GDM1 (cell line): Measurements from ENCODE around the gene DMRTC2.

Experiments
- DNase-seq: peaks from one replicate; lab custom pipeline; 2025; lab: John Stamatoyannopoulos, UW

DMRTC2 gene

DNA sequence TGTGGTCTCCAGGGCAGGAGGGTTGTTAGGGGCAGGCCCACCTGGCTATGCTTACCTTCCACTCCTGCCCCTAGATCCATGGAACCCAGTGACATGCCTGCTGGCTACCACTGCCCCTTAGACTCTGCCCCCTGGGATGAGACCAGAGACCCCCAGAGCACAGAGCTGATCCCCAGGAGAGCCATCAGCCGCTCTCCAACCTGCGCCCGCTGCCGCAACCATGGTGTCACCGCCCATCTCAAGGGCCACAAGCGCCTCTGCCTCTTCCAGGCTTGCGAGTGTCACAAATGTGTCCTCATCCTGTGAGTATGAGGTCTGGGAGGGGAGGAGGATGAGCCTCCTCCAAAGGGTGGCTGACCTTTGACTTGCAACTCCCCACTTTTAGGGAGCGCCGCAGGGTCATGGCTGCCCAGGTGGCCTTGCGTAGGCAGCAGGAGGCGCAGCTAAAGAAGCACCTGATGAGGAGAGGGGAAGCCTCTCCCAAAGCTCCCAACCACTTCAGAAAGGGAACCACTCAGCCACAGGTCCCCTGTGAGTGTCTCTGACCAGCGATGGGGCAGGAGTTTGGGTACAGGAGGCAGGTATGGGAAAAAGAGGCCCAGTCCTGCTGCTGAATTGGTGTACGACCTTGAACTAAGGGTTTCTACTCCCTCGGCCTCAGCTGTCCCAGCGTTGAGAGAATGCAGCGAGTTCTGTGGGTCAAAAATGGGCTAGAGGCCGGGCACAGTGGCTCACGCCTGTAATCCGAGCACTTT, 2.7 kb downstream of the DMRTC2 start:
- DNase-seq = no peak

DNA sequence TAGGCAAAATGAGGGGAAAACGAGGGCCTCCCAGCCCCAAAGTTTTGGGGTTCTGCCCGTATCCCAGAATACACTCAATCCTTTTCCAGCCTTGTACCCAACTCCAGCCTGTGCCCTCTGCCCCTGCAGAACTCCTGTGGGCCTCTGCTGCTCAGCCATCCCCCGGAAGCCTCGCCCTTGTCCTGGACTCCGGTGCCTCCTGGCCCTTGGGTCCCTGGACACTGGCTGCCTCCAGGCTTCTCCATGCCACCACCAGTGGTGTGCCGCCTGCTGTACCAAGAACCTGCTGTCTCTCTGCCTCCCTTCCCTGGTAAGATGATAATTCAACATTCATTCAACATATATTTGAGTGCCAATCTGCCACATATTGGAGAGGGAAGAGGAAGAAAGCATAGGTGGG, 3.8 kb downstream of the DMRTC2 start:
- no peak for DNase-seq

DNA sequence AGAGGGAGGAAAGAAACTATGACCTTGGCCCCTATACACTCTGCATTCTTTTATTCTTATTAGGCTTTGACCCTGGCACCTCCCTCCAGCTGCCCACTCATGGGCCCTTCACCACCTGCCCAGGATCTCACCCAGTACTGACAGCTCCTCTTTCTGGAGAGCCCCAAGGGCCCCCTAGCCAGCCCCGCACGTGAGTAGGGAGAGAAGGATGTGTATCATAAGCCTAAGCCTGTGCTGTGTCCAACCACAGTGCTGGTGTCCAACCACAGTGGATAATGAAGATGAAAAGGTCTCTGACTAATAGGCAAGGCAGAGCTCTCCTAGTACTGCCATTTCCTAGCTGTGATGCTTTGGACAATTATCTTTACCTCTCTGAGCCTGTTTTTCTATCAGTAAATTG, 4.2 kb downstream of the DMRTC2 start:
- DNase-seq = no peak

DNA sequence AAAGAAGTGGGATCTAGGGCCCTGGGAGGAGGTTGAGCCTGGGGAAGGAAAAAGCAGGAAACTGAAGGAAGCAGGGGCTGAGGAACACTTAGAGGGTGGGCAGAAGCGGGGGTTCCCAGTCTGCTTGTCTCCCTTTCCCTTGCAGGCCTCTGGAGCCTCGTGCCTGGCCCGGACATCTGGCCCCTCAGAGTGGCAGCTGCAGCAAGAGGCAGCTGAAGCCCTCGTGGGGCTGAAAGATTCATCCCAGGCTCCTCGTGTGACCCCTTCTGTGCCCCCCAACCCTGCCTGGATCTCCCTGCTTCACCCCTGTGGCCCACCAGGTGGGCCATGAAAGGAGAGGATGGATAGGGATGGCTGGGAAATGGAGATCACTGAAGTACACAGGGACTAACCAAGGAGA, 5.5 kb downstream of the DMRTC2 start:
- no peak for DNase-seq

DNA sequence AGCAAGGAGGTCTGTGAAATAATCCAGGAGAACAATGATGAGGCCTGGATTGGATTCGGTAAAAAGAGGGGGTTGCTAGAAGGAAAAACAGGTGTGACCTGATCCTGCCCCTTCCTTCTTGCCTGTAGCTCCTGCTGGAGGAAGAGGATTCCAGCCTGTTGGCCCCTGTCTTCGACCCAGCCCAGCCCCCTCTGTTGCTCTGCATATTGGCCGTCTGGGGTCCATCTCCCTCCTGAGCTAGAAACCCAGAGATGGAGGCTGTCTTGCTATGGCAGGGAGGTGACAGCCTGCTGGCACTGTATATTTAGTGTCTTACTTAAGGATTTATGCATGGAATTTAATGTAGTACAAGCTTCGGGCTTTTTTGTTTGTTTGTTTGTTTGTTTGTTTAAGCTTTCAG, 6.6 kb downstream of the DMRTC2 start:
- no peak for DNase-seq

DNA sequence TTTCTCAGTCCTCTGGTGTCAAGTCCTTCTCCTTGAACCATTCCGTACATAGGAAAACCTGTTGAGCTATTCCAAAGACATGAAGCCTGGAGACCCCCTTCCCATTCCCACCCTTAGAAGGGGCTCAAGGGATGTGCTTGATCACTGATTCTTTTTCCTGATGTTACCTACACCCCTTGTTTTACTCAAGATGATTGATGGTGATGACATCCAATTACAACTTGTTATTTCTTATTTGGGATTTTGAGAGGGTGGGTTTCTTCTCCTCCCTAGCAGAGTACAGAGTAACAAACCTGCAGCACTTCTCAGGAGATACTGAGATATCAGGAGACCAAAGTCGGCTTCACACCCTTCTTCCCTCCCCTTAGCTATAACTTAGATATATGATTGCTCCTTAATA, 8.5 kb downstream of the DMRTC2 start:
- no peak for DNase-seq

DNA sequence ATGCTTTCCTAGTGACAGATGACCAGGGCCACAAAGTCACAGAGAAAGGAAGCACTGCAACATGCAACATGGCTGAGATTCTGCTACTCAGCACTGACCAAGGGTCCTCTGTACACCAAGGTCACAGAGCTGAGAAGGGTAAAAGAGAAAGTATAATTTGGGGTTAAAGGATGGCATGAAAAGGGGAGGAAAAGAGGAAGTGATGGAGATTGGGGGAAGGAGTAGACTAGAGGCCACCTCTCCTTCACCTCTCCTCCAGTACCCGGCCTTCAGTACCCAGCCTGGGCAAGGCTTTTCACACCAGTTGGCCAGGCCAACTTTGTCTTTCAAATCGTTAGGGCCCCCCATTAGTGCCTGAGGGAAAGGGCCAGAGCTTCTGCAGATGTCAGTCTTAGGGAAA, 8.9 kb downstream of the DMRTC2 start:
- no peak for DNase-seq

DNA sequence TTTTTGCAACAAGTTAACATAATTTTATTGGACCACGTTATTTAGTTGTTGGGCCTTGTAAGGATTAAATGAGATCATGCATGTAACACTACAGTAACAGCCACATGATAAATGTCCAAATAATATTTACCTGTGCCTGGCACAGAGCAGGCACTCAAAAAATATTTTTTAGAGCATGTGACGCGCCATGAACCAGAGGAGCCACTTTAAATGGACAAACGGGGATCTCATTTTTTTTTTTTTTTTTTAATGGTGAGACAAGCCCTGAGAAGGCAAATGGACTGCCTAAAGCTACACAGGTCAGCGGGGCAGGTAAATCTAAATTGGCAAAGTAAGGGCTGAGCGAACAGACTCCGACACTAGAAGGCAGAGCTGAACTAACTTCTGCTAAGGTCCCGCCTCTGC, 14.4 kb downstream of the DMRTC2 start:
- DNase-seq = no peak

DNA sequence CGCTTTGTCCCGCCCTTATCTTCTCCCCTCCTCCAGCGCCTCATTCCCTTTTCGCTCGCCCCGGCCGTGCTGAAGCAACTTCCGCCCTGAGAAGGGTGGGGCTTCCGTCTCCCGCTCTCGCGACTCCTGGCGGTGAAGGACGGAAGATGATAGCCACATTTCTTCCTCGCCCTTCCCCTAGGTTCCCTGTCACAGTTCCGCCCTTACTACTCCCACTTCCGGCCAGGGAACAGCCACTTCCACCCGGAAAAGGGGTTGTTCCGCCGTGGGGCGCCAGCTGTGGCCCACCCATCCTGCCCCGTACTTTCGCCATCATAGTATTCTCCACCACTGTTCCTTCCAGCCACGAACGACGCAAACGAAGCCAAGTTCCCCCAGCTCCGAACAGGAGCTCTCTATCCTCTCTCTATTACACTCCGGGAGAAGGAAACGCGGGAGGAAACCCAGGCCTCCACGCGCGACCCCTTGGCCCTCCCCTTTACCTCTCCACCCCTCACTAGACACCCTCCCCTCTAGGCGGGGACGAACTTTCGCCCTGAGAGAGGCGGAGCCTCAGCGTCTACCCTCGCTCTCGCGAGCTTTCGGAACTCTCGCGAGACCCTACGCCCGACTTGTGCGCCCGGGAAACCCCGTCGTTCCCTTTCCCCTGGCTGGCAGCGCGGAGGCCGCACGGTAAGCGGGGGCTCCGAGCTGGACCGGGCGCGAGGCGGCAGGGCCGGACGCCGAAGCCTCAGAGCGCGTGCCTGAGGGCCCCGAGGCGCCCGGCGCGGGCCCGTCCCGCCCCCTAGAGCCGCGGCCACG, 15.0 kb downstream of the DMRTC2 start, which contains the start of gene RPS19:
Gene RPS19 (plus strand): TSS at position 638 of the 801 bp plus-strand sequence. CDS start 520 bp downstream, outside the sequence.
- peak; percentile 99 for DNase-seq

DNA sequence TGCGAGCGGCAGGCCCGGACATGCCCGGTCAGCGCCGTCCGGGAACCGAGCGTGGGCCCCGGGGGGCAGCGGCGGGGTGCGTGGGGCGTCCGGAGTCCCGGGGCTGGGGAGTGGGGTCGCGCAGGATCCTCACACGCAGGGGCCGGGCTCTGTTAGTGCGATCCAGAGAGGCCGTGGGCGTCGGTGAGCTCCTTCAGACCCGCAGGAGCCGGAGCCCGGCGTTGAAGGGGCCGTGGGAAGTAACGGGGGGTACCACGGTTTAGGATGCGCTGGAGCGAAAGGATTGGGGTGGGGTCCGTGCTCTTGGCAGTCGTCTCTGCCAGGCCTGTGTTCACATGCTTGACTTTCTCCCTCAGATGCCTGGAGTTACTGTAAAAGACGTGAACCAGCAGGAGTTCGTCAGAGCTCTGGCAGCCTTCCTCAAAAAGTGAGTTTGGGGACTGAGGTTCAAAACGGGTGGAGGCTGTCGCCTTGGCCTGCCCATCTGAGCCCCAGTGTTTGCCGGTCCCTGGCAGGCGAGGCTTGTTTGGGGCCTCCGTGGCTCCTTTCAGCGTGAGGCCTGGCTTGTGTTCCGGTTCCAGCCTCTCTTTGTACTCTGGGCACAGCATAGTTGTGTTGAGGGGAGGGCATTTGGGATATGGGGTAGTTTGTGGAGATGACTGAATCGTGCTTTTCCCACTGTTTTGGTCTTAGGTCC, 15.7 kb downstream of the DMRTC2 start:
- no peak for DNase-seq

DNA sequence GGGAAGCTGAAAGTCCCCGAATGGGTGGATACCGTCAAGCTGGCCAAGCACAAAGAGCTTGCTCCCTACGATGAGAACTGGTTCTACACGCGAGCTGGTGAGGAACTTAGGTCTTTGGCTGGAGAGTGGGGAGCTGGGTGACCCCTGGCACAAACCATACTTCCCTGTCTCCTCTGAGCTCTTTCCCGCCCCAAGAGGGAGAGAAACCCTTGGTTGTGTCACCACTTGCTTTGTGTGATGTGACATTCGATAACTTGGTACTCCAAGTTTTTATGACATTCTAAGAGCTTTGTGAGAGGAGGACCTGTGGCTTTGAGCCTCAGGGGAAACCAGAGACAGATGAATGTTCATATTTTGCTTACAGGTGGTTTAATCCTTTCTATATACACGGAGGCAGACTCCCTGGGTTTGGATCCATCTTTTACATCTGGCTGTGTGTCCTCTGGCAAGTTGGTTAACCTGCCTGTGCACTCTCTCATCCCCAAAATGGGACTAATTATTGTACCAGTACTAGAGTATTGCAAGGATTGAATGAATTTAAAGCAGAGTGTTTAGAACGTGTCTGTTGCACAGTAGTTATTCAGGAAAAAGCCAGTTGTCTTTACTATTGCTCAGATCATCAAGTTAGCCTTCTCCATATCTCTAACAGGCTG, 16.4 kb downstream of the DMRTC2 start:
- no peak for DNase-seq

DNA sequence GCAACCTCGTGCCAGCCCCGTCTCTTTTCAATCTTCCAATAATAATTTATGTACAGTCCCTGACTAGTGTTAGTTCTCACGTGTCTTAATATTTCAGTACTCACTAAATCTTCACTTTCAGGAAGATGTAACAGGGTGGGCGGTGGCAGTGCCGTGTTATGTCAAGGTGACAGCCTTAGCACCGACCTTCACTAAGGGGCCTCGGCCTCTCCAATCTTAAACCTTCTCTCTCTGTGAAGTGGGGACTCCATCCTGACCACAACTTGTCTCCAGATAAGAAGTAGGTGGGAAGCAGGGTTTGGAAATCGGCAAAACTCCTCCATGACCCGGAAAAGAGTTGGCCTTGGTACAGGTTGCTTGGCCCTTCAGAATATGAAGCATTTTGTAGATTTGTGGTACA, 17.0 kb downstream of the DMRTC2 start:
- no peak for DNase-seq

DNA sequence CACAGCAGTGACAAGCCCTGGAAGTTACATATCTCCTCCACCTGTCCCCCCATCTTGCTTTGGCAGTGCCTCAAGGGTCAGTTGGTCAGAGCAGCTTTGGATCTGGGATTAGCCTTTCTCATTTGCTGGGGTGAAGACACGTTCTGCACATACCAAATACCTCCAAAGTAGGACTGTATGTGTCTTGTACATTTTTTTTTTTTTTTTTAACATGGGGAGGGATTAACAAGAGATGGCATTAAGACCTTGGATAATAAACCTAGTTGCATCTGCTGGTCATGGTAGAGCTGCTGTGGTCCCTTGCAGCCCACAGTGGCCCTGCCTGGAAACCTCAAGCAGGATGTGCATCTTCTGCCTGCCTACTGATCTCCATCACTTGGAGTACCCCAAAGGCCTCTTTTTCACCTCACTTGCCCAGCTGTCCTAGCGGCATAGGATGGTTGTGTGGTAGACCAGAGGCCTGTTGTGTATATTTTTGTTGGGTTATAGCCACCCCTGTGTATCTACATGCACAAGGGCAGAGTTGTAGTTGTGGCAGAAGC, 17.7 kb downstream of the DMRTC2 start:
- DNase-seq = no peak

DNA sequence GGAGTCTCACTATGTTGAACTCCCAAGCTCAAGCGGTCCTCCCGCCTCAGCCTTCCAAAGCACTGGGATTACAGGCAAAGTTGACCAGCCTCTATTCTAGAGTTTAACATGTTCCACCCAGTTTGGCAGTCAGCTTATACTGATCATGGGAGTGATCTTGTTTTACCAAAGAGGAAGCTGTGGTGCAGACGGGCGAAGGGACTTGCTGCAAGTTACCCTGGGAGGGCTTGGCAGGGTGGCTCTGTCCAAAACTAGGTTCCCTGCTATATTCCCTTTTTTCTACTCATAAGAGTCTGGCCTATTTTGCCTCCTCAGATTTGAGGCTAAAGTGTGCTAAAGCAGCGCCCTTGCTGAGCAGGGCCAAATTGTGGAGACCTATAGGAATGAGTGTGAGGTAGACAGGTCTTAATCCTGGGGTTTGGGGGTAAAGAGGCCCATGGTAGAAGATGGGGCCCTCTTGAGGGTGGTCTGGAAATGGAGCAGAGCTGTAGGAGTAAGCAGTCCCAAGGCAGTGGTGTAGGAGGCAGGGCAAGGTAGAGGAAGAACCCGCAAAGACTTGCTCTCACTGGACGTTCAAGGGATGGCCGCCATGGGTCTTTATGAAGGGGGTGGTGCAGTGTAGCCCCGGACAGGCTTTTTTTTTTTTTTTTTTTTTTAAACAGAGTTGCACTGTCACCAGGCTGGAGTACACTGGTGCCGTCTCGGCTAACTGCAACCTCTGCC, 18.5 kb downstream of the DMRTC2 start:
- no peak for DNase-seq

DNA sequence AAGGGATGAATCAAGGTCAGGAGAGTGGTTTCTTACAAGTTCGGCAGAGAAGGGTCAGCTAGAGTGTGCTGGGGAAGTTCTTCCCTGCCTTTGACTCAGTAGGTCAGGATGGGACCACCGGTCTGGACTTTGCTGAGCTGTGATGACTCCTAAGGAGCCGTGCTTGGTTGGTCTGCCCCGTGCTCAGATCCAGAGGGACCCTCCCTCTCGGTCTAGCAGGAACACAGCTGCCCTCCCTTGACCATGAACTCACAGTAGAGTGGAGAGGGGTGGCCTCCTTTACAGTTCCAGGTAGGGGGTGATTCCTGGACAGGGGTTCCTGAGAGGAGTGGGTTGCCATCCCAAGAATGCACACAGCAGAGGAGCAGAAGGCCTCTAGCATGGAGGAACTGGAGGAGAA, 19.5 kb downstream of the DMRTC2 start:
- no peak for DNase-seq

DNA sequence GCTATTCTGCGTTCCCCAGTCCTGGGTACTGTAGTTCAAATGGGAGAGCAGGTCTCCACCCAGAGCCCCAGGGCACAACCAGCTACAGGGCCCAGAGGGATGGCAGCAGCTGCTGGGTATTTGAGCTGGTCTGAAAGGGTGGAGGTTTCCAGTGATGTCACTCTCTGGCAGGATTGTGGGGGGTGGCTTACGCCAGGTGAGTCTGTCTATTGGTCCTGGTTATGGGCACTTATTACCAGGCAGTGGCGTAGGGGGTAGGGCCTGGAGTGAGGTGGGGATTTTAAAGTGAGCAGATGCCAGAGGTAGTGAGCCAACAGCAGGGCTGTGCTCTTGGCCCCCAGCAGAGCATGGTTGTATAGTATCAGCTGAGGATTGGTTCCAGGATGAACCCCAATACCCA, 21.4 kb downstream of the DMRTC2 start:
- no peak for DNase-seq

DNA sequence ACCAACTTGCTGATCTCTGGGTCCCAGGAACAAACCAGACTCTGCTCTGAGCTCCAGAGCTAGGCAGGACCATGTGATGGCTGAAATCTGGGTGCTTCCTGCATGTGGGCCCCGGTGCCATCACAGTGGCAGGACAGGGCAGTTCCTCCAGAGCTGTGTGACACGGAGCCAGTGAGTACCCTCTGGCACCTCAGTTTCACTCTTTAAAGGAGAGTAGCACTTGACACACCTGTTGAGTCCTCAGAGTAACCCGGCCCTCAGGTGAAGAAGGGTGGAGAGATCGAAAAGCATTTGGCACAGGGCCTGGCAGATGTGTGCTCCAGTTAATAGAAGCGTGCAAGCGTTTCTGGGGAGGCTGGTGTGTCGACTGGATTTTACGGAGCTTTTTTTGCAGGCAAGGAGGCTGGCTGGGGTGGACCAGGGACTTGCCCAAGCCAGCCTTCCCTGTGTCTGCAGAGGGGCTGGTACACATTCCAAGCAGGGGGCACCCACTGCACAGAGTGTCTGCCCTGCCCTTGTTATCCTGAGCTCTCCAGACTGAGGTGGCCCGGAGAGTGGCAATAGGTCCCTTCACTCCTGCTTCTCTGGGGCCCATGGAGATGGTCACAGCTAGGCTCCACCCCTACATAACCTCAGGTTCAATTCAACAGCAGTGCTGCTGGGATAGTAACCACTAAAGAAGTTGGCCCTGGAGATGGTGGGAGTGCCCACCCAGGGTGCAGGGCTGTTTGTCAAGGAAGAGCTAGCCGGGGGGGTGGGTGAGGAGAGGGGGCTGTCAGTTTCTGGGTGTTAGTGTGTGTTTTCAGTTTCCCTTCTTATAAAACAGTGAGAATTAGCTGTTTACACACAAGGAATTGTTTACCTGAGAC, 23.5 kb downstream of the DMRTC2 start:
- DNase-seq = no peak

DNA sequence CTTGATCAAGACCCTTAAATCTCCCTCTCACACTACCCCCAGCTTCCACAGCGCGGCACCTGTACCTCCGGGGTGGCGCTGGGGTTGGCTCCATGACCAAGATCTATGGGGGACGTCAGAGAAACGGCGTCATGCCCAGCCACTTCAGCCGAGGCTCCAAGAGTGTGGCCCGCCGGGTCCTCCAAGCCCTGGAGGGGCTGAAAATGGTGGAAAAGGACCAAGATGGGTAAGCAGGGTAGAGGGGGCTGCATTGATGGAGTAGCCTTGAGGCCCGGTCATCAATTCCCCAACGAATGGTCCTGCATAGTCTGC, 24.1 kb downstream of the DMRTC2 start:
- DNase-seq = no peak

DNA sequence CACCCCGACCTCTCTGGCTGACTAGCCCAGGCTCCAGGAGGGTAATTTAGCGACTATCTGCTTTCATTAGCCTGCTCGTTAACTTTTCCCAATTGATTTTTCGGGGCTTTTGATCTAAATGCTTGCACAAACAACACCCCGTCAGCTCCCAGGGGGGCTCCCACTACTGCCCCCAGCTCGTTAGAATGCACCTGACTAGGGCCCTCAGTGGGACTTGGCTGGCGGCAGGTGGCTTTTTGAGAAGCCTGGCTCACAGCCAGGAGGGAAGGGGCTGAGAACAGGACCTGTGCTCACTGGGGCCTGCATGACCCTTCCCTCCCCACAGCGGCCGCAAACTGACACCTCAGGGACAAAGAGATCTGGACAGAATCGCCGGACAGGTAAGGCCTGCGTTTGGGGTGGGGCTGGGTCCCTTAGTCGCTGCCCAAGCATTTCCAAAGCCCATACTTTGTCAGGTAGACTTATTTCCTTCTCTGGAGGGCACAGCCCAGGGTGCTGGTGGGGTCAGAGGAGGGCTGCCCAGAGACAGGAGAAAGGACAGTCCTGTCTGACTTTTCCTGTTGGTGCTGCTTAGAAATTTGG, 24.6 kb downstream of the DMRTC2 start:
- no peak for DNase-seq

DNA sequence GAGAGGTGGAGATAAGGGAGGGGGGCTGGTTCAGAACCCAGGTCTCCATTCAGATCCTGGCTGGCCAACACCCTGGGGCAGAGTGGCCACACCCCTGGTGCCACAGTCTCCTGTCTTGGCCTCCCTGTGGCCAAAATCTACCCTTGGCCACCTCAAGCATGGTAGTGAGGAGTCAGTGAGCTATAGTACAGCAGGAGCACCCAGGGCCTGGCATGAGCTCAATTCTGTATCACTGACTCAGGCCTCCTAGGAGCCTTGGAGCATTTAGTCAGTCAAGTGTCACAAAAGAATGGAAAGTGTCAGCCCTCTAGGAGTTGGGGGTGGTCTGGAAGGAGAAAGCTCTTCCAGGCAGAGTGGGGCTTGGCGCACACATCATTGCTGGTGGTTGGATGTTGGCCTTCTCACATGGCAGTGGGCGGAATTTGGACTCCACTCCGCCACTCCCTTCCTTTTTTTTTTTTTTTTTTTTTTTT, 25.6 kb downstream of the DMRTC2 start:
- peak; percentile 15 for DNase-seq
